ENCODE results near the gene AMBRA1. TPM values are rescaled to one million over a fixed set of nuclear protein-coding genes. Genes with fewer than 3 reads are reported as not detected.

Gene AMBRA1
- polyA plus RNA-seq, 2 of the 4 experiments (the other 2 are of a cell fraction): 11.5 to 13.4 TPM

DNA sequence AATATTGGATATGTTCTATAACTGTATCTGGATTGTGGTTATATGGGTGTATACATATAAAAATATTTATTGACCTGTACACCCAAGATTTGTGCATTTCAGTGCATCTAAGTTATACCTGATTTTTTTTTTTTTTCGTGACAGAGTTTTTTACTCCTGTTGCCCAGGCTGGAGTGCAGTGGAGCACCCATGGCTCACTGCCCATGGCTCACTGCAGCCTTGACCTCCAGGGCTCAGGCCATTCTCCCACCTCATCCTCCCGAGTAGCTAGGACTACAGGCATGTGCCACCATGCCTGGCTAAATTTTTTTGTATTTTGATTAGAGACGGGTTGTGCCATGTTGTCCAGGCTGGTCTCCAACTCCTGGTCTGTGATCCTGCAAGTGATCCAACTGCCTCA, 47.8 kb upstream of the AMBRA1 start (continued):
- TF ChIP-seq TP53 (CRISPR knock-in tag; IDR thresholded peaks at IDR 0.05): no peak
- no peak for TF ChIP-seq EP300 (IDR thresholded peaks at IDR 0.05)

DNA sequence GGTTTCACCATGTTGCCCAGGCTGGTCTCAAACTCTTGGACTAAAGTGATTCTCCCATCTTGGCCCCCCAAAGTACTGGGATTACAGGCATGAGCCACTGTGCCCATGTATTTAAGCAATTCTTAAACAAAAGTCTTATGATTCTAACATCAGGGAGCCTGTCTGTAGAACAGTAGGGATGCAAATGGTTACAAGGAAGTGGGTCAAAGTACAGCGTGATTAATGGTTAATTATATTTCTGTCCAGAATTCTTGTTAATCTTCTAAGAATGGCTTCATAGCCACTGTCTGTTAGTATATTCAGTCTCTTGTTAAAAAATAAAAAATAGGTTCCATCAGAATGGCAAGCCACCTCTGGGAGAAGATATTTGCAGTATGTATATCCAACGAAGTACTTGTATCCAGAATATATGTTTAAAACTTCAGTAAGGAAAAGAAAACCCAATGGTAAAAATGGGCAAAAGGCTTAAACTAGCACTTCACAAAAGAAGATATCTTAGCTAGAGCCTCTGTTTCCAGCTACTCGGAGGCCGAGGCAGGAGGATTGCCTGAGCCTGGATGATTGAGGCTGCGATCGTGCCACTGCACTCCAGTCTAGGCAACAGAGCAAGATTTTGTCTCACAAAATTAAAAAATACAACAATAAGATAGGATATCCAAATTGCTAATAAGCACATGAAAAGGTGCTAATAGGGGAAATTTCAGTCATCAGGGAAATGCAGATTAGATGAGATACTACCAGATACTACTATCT, 46.4 kb upstream of the AMBRA1 start:
- WGBS (ENCODE audit: missing lambda C conversion rate): 91% methylated on average over 6 of the region's 6 CpGs
- TF ChIP-seq HOXA7 (CRISPR knock-in tag; IDR thresholded peaks at IDR 0.05): no peak
- TF ChIP-seq RNF2 (IDR thresholded peaks at IDR 0.05; ENCODE audit: borderline replicate concordance, low read depth): no peak
- TF ChIP-seq ZC3H11A (IDR thresholded peaks at IDR 0.05): no peak
- no peak for TF ChIP-seq KDM5A (IDR thresholded peaks at IDR 0.05)
- no peak for TF ChIP-seq PHF8 (IDR thresholded peaks at IDR 0.05; ENCODE audit: borderline replicate concordance, low read depth)
- TF ChIP-seq, protein P1, sequence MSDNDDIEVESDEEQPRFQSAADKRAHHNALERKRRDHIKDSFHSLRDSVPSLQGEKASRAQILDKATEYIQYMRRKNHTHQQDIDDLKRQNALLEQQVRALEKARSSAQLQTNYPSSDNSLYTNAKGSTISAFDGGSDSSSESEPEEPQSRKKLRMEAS (IDR thresholded peaks at IDR 0.05): no peak
- TF ChIP-seq RAD21 (conservative IDR thresholded peaks at IDR 0.05 in 1 of 2, IDR thresholded peaks at IDR 0.05 in 1 of 2): no peak
- TF ChIP-seq KDM1A (IDR thresholded peaks at IDR 0.05; ENCODE audit: low read depth): no peak
- TF ChIP-seq, protein P2, sequence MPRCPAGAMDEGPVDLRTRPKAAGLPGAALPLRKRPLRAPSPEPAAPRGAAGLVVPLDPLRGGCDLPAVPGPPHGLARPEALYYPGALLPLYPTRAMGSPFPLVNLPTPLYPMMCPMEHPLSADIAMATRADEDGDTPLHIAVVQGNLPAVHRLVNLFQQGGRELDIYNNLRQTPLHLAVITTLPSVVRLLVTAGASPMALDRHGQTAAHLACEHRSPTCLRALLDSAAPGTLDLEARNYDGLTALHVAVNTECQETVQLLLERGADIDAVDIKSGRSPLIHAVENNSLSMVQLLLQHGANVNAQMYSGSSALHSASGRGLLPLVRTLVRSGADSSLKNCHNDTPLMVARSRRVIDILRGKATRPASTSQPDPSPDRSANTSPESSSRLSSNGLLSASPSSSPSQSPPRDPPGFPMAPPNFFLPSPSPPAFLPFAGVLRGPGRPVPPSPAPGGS (IDR thresholded peaks at IDR 0.05): no peak
- no peak for TF ChIP-seq EHF (CRISPR knock-in tag; IDR thresholded peaks at IDR 0.05)
- TF ChIP-seq JUNB (IDR thresholded peaks at IDR 0.05): no peak
- TF ChIP-seq SMC3 (IDR thresholded peaks at IDR 0.05): no peak
- TF ChIP-seq HDAC2 (IDR thresholded peaks at IDR 0.05): no peak
- no peak for TF ChIP-seq FOSB (CRISPR knock-in tag; IDR thresholded peaks at IDR 0.05)
- no peak for TF ChIP-seq SREBF2 (IDR thresholded peaks at IDR 0.05)
- POLR2A ChIA-PET: no interaction called here
- CTCF ChIA-PET: interaction anchor here (1.4 to 2.1 kb wide), 2 partner anchors 9 to 23 kb away, joined by 4 to 8 read pairs; partner anchors contain the start of genes ATG13 and HARBI1
- H3K4me2 ChIP-seq: no peak overlapping the region
- DNase-seq (ENCODE audit: low read depth in 1 of 2, low spot score in 1 of 2) (no peak), ATAC-seq (no peak), FAIRE-seq (no peak)
- 0 out of 3 replicates have a peak, but pooled peaks cover 4% of the 10 kb centered on the region for H3K4me1 ChIP-seq
- H3K4me3 ChIP-seq: no peak overlapping the region
- H3K27ac ChIP-seq: no peak overlapping the region
- no peaks in the 10 kb centered on the region for H3K9me3 ChIP-seq

DNA sequence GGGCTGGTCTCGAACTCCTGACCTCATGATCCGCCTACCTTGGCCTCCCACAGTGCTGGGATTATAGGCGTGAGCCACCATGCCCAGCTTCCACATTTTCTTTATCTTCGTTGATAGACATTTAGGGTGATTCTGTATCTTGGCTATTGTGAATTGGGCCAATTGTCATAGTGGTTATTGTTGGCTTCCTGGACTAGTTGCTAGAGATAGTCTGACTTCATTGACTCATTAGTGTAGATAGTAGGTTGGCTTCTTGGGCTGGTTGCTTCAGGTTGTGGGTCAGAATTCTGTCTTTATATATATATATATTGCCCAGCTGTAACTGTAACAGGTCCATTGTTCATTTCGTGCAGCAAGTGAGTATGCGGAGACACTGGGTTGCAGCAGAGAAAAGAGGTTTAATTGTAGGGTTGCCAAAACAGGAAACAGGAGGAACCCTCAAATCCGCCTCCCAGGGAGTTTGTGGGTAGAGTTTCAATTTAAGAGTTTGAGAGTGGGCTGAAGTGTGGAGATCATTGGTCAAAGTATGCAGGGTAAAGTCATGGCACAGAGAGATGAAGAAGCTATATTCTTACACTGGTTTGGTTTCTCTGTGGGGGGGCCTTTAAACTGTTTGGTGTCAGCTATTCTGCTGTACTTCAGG, 45.5 kb upstream of the AMBRA1 start:
- POLR2A ChIA-PET: no interaction called here
- CTCF ChIA-PET: interaction anchor here (1.1 to 2.1 kb wide), 5 partner anchors 8 to 101 kb away, joined by 3 to 8 read pairs (median 4); partner anchors contain the start of genes ATG13 and HARBI1
- Histone ChIP-seq H3K4me2 (no peak overlapping the region), H3K27ac (no peak overlapping the region), H3K4me1 (0 out of 3 replicates have a peak, but pooled peaks cover 4% of the 10 kb centered on the region), H3K9me3 (no peaks in the 10 kb centered on the region), H3K4me3 (no peak overlapping the region)
- WGBS (ENCODE audit: missing lambda C conversion rate): 91% methylated on average over 7 of the region's 7 CpGs
- ATAC-seq (no peak), FAIRE-seq (no peak), DNase-seq (ENCODE audit: low read depth in 1 of 2, low spot score in 1 of 2) (no peak)
- TF ChIP-seq FOSB (CRISPR knock-in tag; IDR thresholded peaks at IDR 0.05): no peak
- TF ChIP-seq MAFK (IDR thresholded peaks at IDR 0.05; ENCODE audit: partially characterized antibody): no peak
- TF ChIP-seq SMC3 (IDR thresholded peaks at IDR 0.05): no peak
- TF ChIP-seq CBX2 (IDR thresholded peaks at IDR 0.05; ENCODE audit: borderline replicate concordance, low read depth): no peak
- TF ChIP-seq KDM5A (IDR thresholded peaks at IDR 0.05): no peak
- TF ChIP-seq JUN (IDR thresholded peaks at IDR 0.05): no peak

DNA sequence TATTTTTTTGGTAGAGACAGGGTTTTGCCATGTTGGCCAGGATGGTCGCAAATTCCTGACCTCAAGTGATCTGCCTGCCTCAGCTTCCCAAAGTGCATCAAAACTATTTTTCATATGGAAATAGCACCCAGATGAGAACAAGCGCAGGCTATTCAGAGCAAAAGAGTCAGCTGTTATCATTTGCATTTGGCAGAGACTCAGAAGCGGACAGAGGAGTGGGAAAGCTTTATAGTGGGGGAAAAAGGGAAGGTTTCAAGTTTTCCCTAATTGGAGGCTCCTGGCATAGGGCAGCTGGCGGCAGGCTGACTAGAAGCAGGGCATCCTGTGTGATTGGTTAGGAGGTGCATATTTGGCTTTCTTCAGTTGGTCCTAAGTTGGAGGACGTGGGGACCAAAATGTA, 43.7 kb upstream of the AMBRA1 start:
- ChIA-PET POLR2A (no interaction called here), CTCF (interaction anchor here (2.0 kb wide), 1 partner anchor 10 kb away, joined by 5 read pairs; no protein-coding TSS in a partner anchor)
- Histone ChIP-seq H3K4me2 (no peak overlapping the region), H3K9me3 (no peaks in the 10 kb centered on the region), H3K4me1 (0 out of 3 replicates have a peak, but pooled peaks cover 4% of the 10 kb centered on the region), H3K4me3 (no peak overlapping the region), H3K27ac (no peak overlapping the region)
- ATAC-seq (no peak), DNase-seq (ENCODE audit: low read depth in 1 of 2, low spot score in 1 of 2) (no peak), FAIRE-seq (no peak)
- 89% methylated on average over 5 of the region's 5 CpGs for WGBS (ENCODE audit: missing lambda C conversion rate)
- TF ChIP-seq ZNF302 (CRISPR knock-in tag; IDR thresholded peaks at IDR 0.05): no peak
- TF ChIP-seq, protein P3, sequence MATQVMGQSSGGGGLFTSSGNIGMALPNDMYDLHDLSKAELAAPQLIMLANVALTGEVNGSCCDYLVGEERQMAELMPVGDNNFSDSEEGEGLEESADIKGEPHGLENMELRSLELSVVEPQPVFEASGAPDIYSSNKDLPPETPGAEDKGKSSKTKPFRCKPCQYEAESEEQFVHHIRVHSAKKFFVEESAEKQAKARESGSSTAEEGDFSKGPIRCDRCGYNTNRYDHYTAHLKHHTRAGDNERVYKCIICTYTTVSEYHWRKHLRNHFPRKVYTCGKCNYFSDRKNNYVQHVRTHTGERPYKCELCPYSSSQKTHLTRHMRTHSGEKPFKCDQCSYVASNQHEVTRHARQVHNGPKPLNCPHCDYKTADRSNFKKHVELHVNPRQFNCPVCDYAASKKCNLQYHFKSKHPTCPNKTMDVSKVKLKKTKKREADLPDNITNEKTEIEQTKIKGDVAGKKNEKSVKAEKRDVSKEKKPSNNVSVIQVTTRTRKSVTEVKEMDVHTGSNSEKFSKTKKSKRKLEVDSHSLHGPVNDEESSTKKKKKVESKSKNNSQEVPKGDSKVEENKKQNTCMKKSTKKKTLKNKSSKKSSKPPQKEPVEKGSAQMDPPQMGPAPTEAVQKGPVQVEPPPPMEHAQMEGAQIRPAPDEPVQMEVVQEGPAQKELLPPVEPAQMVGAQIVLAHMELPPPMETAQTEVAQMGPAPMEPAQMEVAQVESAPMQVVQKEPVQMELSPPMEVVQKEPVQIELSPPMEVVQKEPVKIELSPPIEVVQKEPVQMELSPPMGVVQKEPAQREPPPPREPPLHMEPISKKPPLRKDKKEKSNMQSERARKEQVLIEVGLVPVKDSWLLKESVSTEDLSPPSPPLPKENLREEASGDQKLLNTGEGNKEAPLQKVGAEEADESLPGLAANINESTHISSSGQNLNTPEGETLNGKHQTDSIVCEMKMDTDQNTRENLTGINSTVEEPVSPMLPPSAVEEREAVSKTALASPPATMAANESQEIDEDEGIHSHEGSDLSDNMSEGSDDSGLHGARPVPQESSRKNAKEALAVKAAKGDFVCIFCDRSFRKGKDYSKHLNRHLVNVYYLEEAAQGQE (IDR thresholded peaks at IDR 0.05): no peak
- no peak for TF ChIP-seq RAD21 (conservative IDR thresholded peaks at IDR 0.05 in 1 of 2, IDR thresholded peaks at IDR 0.05 in 1 of 2)
- no peak for TF ChIP-seq JUNB (IDR thresholded peaks at IDR 0.05)
- no peak for TF ChIP-seq TFCP2L1 (CRISPR knock-in tag; IDR thresholded peaks at IDR 0.05)
- no peak for TF ChIP-seq FOXS1 (CRISPR knock-in tag; IDR thresholded peaks at IDR 0.05)
- TF ChIP-seq NR3C1 (IDR thresholded peaks at IDR 0.05): no peak
- TF ChIP-seq RCOR1 (IDR thresholded peaks at IDR 0.05; ENCODE audit: low read depth, low read length): no peak
- no peak for TF ChIP-seq HOXA7 (CRISPR knock-in tag; IDR thresholded peaks at IDR 0.05)
- TF ChIP-seq GATA3 (IDR thresholded peaks at IDR 0.05; ENCODE audit: borderline replicate concordance): no peak
- no peak for TF ChIP-seq MAZ (IDR thresholded peaks at IDR 0.05; ENCODE audit: borderline replicate concordance, low read depth, low read length)

All from A549 (cell line).